ENCODE data around the gene SRGAP1. TPM values are rescaled to one million over a fixed set of nuclear protein-coding genes. Genes with fewer than 3 reads are reported as not detected.

SRGAP1 gene
- total and polyA plus RNA-seq, 9 of the 15 experiments (the other 6 are each of a cell fraction or from before 2014, with no cell fraction given), result 0.01 to 0.13 (median 0.04) TPM; not detected in 3

GRCh38 chr12:63864454-63864706 is 19.9 kb downstream of the SRGAP1 start (continued):
- no peak for TF ChIP-seq ZBTB49 (CRISPR knock-in tag; IDR thresholded peaks at IDR 0.05; ENCODE audit: borderline replicate concordance)
- no peak for TF ChIP-seq LCOR (CRISPR knock-in tag; IDR thresholded peaks at IDR 0.05)
- TF ChIP-seq KLF10 (CRISPR knock-in tag; IDR thresholded peaks at IDR 0.05), result no peak
- TF ChIP-seq CC2D1A (IDR thresholded peaks at IDR 0.05), result no peak
- TF ChIP-seq PTTG1 (tag; IDR thresholded peaks at IDR 0.05; ENCODE audit: low read depth), result no peak

GRCh38 chr12:63865448-63865847 is 20.9 kb downstream of the SRGAP1 start:
- TF ChIP-seq NFRKB (IDR thresholded peaks at IDR 0.05; ENCODE audit: low read depth) (no peak), SMARCE1 (IDR thresholded peaks at IDR 0.05) (no peak), HMGN3 (IDR thresholded peaks at IDR 0.05; ENCODE audit: borderline replicate concordance, extremely low read depth, insufficient read length, low read depth, low read length) (no peak), SAP30 (IDR thresholded peaks at IDR 0.05; ENCODE audit: borderline replicate concordance, insufficient read depth, low read depth, low read length, poor library complexity, severe bottlenecking) (no peak), GATAD2B (IDR thresholded peaks at IDR 0.05; ENCODE audit: borderline replicate concordance) (no peak), PCBP1 (IDR thresholded peaks at IDR 0.05; ENCODE audit: low read depth, low read length, poor library complexity, severe bottlenecking) (no peak), USF1 (CRISPR knock-in tag; IDR thresholded peaks at IDR 0.05) (no peak), HDAC3 (IDR thresholded peaks at IDR 0.05; ENCODE audit: borderline replicate concordance, partially characterized antibody) (no peak), BRD9 (IDR thresholded peaks at IDR 0.05; ENCODE audit: low read depth, partially characterized antibody) (no peak), ATF1 (CRISPR knock-in tag; IDR thresholded peaks at IDR 0.05) (no peak), ATF1 (tag; IDR thresholded peaks at IDR 0.05) (no peak), ARID1B (IDR thresholded peaks at IDR 0.05) (no peak), HMG20B (CRISPR knock-in tag; IDR thresholded peaks at IDR 0.05) (no peak)
- WGBS (ENCODE audit: insufficient coverage, low coverage, missing lambda C conversion rate), result 3% methylated on average over 8 of the region's 8 CpGs
- Histone ChIP-seq H3K4me1 (replicated peaks in 1 of 2; ENCODE audit: control insufficient read depth in 2 of 2, insufficient read depth in 2 of 2, low read length in 2 of 2) (no peaks in the 10 kb centered on the region), H3K79me2 (ENCODE audit: control insufficient read depth, insufficient read depth, low read length) (no peaks in the 10 kb centered on the region), H3K9me1 (ENCODE audit: control insufficient read depth, insufficient read depth, low read length) (no peaks in the 10 kb centered on the region), H3K4me3 (no peak overlapping the region), H2AFZ (ENCODE audit: low read depth, low read length) (no peak overlapping the region), H3K4me2 (ENCODE audit: insufficient read depth, low read length) (no peak overlapping the region), H3K27ac (ENCODE audit: extremely low read depth, low read depth, low read length) (no peak overlapping the region), H3K9ac (ENCODE audit: insufficient read depth in 1 of 2, low read depth in 2 of 2, low read length in 2 of 2) (no peak overlapping the region), H4K20me1 (replicated peaks; ENCODE audit: control insufficient read depth, insufficient read depth, low read length) (no peaks in the 10 kb centered on the region), H3K9me3 (replicated peaks; ENCODE audit: control insufficient read depth, insufficient read depth, low read depth, low read length) (no peaks in the 10 kb centered on the region), H3K27me3 (ENCODE audit: control insufficient read depth in 2 of 2, insufficient read depth in 2 of 2, low read length in 2 of 2) (peaks cover 0 to 9% of the 10 kb centered on the region in 2 experiments; a peak in 3 of 5 replicates), H3K36me3 (ENCODE audit: control insufficient read depth, insufficient read depth, low read length) (no peaks in the 10 kb centered on the region)
- no peak for DNase-seq (ENCODE audit: extremely low read depth in 1 of 4, low spot score in 3 of 4)
- intact Hi-C loops (cut with micrococcal nuclease) (no loop called here), in situ Hi-C loops (cut with MboI) (no loop called here)
- no peak for ATAC-seq
- BruUV-seq (replicated peaks), result no TSS peak
- ChIA-PET CTCF (ENCODE audit: low intra/inter-chr PET ratio) (no interaction called here), POLR2A (no interaction called here)
- FAIRE-seq, result no peak

All from K562 (cell line).